ENCODE measurements around the gene MAML1. TPM values are rescaled to one million over a fixed set of nuclear protein-coding genes. Genes with fewer than 3 reads are reported as not detected.

The MAML1 gene
- total and polyA plus RNA-seq, 2 donors (not counting 1 experiment from before 2014, with no cell fraction given) = 12.0 to 50.6 TPM

GRCh38 chr5:179778591-179778990 lies 46.0 kb downstream of the MAML1 start:
- POLR2A ChIA-PET = no interaction called here
- Histone ChIP-seq H3K4me1 (ENCODE audit: control insufficient read depth in 2 of 2, insufficient read depth in 2 of 2, low read length in 2 of 2) (no peaks in the 10 kb centered on the region), H3K36me3 (replicated peaks in 1 of 2; ENCODE audit: control extremely low read depth in 1 of 2, control insufficient read depth in 1 of 2, extremely low read depth in 1 of 2, insufficient read depth in 2 of 2, low read length in 1 of 2) (peaks cover 0 to 41% of the 10 kb centered on the region in 2 experiments)

GRCh38 chr5:179779826-179780225 lies 47.2 kb downstream of the MAML1 start:
- Histone ChIP-seq H3K36me3 (replicated peaks in 1 of 2; ENCODE audit: control extremely low read depth in 1 of 2, control insufficient read depth in 1 of 2, extremely low read depth in 1 of 2, insufficient read depth in 2 of 2, low read length in 1 of 2) (peaks cover 0 to 28% of the 10 kb centered on the region in 2 experiments), H3K27me3 (replicated peaks in 1 of 4; ENCODE audit: control extremely low read depth in 1 of 4, control insufficient read depth in 3 of 4, insufficient read depth in 4 of 4, low read length in 3 of 4) (no peaks in the 10 kb centered on the region), H3K4me2 (replicated peaks; ENCODE audit: low read depth, low read length, poor library complexity, severe bottlenecking) (no peak overlapping the region), H4K20me1 (ENCODE audit: control insufficient read depth, insufficient read depth, low read length, poor library complexity, severe bottlenecking) (no peaks in the 10 kb centered on the region), H3K4me3 (ENCODE audit: control extremely low read depth in 1 of 5, extremely low read depth in 1 of 5, insufficient read depth in 1 of 5, low read depth in 2 of 5, low read length in 4 of 5) (no peak overlapping the region), H3K9ac (ENCODE audit: low read length) (no peak overlapping the region), H3K27ac (ENCODE audit: low read length in 2 of 2) (no peak overlapping the region), H3K79me2 (ENCODE audit: control insufficient read depth, insufficient read depth, low read length) (no peaks in the 10 kb centered on the region), H2AFZ (ENCODE audit: insufficient read depth, low read depth, low read length, poor library complexity, severe bottlenecking) (no peak overlapping the region), H3K4me1 (ENCODE audit: control insufficient read depth in 2 of 2, insufficient read depth in 2 of 2, low read length in 2 of 2) (no peaks in the 10 kb centered on the region), H3K9me3 (ENCODE audit: control extremely low read depth in 1 of 3, control insufficient read depth in 2 of 3, insufficient read depth in 1 of 3, low read length in 2 of 3) (no peaks in the 10 kb centered on the region)
- DNase-seq (no peak), ATAC-seq (ENCODE audit: low read depth) (no peak)
- CTCF ChIA-PET = interaction anchor here (1.0 to 2.1 kb wide), 2 partner anchors 12 to 195 kb away, joined by 3 to 5 read pairs; no protein-coding TSS in a partner anchor
- TF ChIP-seq CTCF (IDR thresholded peaks at IDR 0.05) = no peak
- no peak for TF ChIP-seq EZH2 (IDR thresholded peaks at IDR 0.05; ENCODE audit: borderline replicate concordance, insufficient read depth, low read depth, low read length, poor library complexity, severe bottlenecking)
- intact Hi-C loops (cut with micrococcal nuclease) = no loop called here
- Mint-ChIP-seq H3K27me3 (no peaks in the 10 kb centered on the region), H3K27ac (no peak overlapping the region), H3K4me1 (no peaks in the 10 kb centered on the region), H3K9me3 (ENCODE audit: insufficient read depth) (no peaks in the 10 kb centered on the region), H3K4me3 (no peak overlapping the region)
- WGBS (ENCODE audit: insufficient coverage) = 98% methylated on average over 4 of the region's 4 CpGs
- POLR2A ChIA-PET = interaction anchor here (0.5 kb wide), 1 partner anchor 321 kb away, joined by 5 read pairs; no protein-coding TSS in a partner anchor

More at GRCh38 chr5:179778591-179778990, 46.0 kb downstream of the MAML1 start:
- Histone ChIP-seq H3K4me3 (ENCODE audit: control extremely low read depth in 1 of 5, extremely low read depth in 1 of 5, insufficient read depth in 1 of 5, low read depth in 2 of 5, low read length in 4 of 5) (no peak overlapping the region), H3K4me2 (replicated peaks; ENCODE audit: low read depth, low read length, poor library complexity, severe bottlenecking) (no peak overlapping the region), H3K9me3 (ENCODE audit: control extremely low read depth in 1 of 3, control insufficient read depth in 2 of 3, insufficient read depth in 1 of 3, low read length in 2 of 3) (no peaks in the 10 kb centered on the region), H4K20me1 (ENCODE audit: control insufficient read depth, insufficient read depth, low read length, poor library complexity, severe bottlenecking) (peaks cover 1% of the 10 kb centered on the region), H3K27me3 (replicated peaks in 1 of 4; ENCODE audit: control extremely low read depth in 1 of 4, control insufficient read depth in 3 of 4, insufficient read depth in 4 of 4, low read length in 3 of 4) (no peaks in the 10 kb centered on the region), H2AFZ (ENCODE audit: insufficient read depth, low read depth, low read length, poor library complexity, severe bottlenecking) (no peak overlapping the region), H3K27ac (ENCODE audit: low read length in 2 of 2) (no peak overlapping the region), H3K9ac (ENCODE audit: low read length) (no peak overlapping the region), H3K79me2 (ENCODE audit: control insufficient read depth, insufficient read depth, low read length) (peaks cover 3% of the 10 kb centered on the region)
- no peak for ATAC-seq (ENCODE audit: low read depth)
- no peak overlapping the region for H3K4me3 Mint-ChIP-seq
- intact Hi-C loops (cut with micrococcal nuclease) = no loop called here
- no peak for TF ChIP-seq CTCF (IDR thresholded peaks at IDR 0.05)
- WGBS (ENCODE audit: insufficient coverage) = 98% methylated on average over 5 of the region's 5 CpGs
- no peaks in the 10 kb centered on the region for H3K4me1 Mint-ChIP-seq
- CTCF ChIA-PET = interaction anchor here (2.1 kb wide), 1 partner anchor 11 kb away, joined by 5 read pairs; no protein-coding TSS in a partner anchor
- DNase-seq = no peak
- no peak overlapping the region for H3K27ac Mint-ChIP-seq
- H3K27me3 Mint-ChIP-seq = no peaks in the 10 kb centered on the region
- H3K9me3 Mint-ChIP-seq (ENCODE audit: insufficient read depth) = no peaks in the 10 kb centered on the region

Data from B cell (primary cell).